Measurements from ENCODE around the gene CASP7.

DNA sequence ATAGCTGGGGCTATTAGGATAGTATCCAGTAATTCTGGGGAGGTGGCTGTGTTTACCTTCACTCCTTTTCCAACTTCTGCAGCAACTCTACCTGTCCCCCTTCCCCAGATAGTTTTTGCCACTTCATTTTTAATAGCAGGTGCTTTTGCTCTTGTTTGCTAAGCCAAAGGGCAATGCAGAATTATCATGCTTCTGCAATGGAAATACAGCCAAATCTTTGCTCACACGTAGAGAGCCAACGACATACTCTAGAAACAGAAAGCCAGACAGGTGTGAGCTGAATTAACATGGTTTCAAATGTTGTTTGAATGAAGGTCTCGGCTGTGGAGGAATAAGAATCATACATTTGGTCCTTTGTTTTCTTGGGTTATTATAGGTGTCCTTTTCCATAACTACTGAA, 86.2 kb downstream of the CASP7 start:
- no peak for TF ChIP-seq CTCF (IDR thresholded peaks at IDR 0.05)
- TF ChIP-seq POLR2A (IDR thresholded peaks at IDR 0.05) = no peak
- no peak for TF ChIP-seq POLR2AphosphoS5 (IDR thresholded peaks at IDR 0.05)

All from prostate gland (tissue), 2 donors.